Superior temporal gyrus (tissue), 1 donor: ENCODE data around the gene LCA5L.

Source experiments
- DNase-seq: peaks from one replicate; pipeline ENCODE4 v3.0.0-alpha.2; 2016; ENCODE audit errors: extremely low spot score

Gene LCA5L

GRCh38 chr21:39445321-39446269 lies at the start of gene LCA5L:
LCA5L (minus strand) TSS chr21:39445778; CDS start chr21:39428493, 17,285 bp downstream.
- peak; percentile 87 for DNase-seq

- no peak for DNase-seq
Measured at GRCh38 chr21:39489380-39489924, 43.9 kb upstream of the LCA5L start.

- DNase-seq = no peak
Measured at GRCh38 chr21:39484711-39485276, 39.2 kb upstream of the LCA5L start.

- no peak for DNase-seq
Measured at GRCh38 chr21:39483917-39484316, 38.3 kb upstream of the LCA5L start.

GRCh38 chr21:39481886-39482285 lies 36.3 kb upstream of the LCA5L start:
- DNase-seq = no peak

GRCh38 chr21:39480271-39480670 lies 34.7 kb upstream of the LCA5L start:
- no peak for DNase-seq

GRCh38 chr21:39479814-39480182 lies 34.2 kb upstream of the LCA5L start:
- DNase-seq = no peak

- DNase-seq = no peak
Measured at GRCh38 chr21:39479164-39479813, 33.7 kb upstream of the LCA5L start.

GRCh38 chr21:39474611-39475010 lies 29.0 kb upstream of the LCA5L start:
- no peak for DNase-seq

- no peak for DNase-seq
Measured at GRCh38 chr21:39472786-39473185, 27.2 kb upstream of the LCA5L start.

GRCh38 chr21:39471598-39471997 lies 26.0 kb upstream of the LCA5L start:
- no peak for DNase-seq

GRCh38 chr21:39468559-39468958 lies 23.0 kb upstream of the LCA5L start:
- DNase-seq = no peak

- no peak for DNase-seq
Measured at GRCh38 chr21:39467746-39468145, 22.2 kb upstream of the LCA5L start.

- DNase-seq = no peak
Measured at GRCh38 chr21:39466584-39466983, 21.0 kb upstream of the LCA5L start.

GRCh38 chr21:39463308-39463707 lies 17.7 kb upstream of the LCA5L start:
- DNase-seq = no peak

GRCh38 chr21:39461419-39461818 lies 15.8 kb upstream of the LCA5L start:
- DNase-seq = no peak

- DNase-seq = no peak
Measured at GRCh38 chr21:39456665-39457064, 11.1 kb upstream of the LCA5L start.

- peak; percentile 29 for DNase-seq
Measured at GRCh38 chr21:39454949-39455668, 9.5 kb upstream of the LCA5L start.

- peak; percentile 29 for DNase-seq
Measured at GRCh38 chr21:39453571-39454179, 8.1 kb upstream of the LCA5L start.

- DNase-seq = no peak
Measured at GRCh38 chr21:39452970-39453342, 7.4 kb upstream of the LCA5L start.

GRCh38 chr21:39452207-39452969 lies 6.8 kb upstream of the LCA5L start:
- DNase-seq = peak; percentile 90
